Hematopoietic multipotent progenitor cell treated with erythropoietin and hydrocortisone succinate and interleukin-3 and kit ligand, for 17 days (in vitro differentiated cells): ENCODE results near the gene AFAP1L2.

Source experiments
- DNase-seq: peaks from one replicate; pipeline ENCODE4 v3.0.0-alpha.2; 2015; ENCODE audit warnings: low spot score

Gene AFAP1L2, protein sequence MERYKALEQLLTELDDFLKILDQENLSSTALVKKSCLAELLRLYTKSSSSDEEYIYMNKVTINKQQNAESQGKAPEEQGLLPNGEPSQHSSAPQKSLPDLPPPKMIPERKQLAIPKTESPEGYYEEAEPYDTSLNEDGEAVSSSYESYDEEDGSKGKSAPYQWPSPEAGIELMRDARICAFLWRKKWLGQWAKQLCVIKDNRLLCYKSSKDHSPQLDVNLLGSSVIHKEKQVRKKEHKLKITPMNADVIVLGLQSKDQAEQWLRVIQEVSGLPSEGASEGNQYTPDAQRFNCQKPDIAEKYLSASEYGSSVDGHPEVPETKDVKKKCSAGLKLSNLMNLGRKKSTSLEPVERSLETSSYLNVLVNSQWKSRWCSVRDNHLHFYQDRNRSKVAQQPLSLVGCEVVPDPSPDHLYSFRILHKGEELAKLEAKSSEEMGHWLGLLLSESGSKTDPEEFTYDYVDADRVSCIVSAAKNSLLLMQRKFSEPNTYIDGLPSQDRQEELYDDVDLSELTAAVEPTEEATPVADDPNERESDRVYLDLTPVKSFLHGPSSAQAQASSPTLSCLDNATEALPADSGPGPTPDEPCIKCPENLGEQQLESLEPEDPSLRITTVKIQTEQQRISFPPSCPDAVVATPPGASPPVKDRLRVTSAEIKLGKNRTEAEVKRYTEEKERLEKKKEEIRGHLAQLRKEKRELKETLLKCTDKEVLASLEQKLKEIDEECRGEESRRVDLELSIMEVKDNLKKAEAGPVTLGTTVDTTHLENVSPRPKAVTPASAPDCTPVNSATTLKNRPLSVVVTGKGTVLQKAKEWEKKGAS

DNA sequence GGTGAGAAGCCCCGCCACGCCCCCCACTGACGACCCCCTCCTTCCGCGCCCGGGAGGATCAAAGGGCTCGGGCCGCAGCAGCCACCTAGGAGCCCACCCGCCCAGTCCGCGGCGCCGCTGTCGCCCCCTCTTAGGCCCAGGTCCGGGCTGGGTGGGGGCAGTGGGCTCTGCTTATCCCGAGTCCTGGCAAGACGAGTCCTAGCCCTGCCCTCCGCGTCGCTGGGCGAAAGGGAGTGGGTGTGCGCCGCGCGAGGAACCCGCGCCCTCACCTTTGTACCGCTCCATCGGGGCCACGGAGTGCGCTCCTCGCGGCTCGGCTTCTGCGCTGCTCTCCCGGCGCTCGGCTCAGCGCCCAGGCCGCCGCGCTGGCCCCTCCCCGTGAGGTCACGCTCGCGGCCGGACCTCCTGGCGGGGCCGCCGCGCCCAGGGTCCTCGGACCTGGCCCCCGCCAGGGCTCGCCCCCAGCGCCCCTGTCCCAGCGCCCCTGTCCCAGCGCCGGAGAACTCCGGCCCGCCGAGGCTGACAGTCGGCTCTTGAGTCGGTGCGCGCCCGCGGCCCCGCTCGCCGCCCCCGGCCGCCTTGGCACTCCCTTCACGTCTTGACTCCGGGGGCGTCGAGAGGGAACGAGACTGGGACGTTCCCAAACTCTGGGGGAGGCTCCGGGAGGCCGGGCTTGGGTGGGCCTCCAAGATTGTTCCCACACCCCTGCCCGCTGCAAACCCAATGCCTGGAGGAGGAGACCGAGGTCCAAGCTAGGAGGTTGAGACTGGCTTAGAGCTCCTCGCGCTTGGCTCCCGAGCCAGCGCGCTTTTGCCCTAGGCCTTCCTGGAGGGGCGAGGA, at the start of gene AFAP1L2:
Gene AFAP1L2 (minus strand): TSS at position 332 of the 840 bp plus-strand sequence. CDS start 47 bp downstream, at position 285.
- DNase-seq: no peak

DNA sequence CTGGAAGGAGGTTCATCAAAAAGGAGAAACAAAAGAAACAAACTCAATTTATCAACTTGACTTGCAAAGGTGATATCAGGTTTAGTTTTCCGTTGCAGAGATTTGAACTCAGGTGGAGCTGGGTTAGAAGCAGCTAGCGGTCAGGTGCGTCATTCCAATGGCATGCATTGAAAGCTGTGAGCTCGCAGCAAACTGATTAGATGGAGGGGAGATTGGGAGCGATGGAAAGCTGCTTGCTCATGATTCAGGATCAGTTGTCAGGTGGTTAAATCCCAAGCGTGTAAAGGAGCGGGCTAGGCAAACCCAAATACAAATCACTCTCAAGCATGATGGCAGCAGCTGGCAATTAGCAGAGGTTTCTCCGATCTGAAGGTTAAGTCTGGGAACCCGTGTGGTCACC, 49.3 kb upstream of the AFAP1L2 start:
- no peak for DNase-seq

DNA sequence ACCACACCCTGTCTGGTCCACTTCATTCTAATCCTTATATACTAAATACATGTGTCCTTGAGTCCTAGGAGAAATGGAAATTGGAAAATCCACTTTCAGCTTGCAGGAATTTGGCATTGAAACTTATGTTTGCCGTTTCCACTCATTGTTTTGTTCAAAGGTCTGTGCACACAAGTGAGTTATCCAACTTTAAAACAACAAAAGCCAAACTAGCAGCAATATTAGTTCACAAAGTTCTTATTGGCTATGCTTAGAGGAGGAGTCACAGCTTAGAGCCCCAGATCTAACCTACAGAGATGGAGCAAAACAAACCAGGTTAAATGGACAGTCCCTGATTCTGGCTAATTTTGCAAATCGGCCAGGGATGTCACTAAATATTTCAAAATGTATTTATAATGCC, 44.6 kb upstream of the AFAP1L2 start:
- DNase-seq: no peak

DNA sequence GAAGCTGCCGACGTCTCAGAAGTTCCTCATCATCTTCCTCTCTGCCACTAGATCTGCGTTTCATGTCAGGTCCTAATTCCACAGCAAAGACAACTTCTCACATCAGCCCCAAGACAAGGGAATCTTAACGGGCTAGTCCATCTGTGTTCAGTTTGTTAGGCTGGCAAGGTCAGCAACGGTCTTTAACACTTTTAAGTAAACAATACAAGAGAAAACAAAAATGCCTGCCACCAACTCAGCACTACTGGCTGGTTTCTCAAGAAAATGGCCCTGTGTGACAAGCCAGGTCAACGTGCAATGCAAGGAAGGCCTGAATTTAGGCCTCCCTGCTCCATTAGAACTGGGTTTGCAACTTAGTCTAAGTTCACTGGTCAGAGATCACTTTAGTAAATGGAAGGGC, 41.0 kb upstream of the AFAP1L2 start:
- no peak for DNase-seq

DNA sequence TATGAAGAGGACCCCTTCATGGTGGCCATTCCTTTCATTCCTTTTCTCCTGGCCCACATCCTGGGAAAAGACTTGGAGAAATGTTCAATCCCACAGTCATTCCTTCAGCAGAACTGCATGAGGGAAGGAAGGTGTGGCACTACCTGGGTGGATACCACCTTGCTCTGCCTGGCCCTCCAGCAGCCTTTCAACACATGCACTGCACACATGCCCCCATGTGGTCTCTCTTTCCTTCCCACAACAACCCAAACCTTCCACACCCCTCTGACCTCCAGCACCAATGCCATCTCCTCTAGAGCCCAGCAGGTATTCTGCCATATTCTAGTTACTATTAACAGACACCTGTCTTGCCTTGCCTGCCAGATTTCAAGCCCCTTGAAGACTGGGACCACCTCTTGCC, 40.5 kb upstream of the AFAP1L2 start:
- no peak for DNase-seq

DNA sequence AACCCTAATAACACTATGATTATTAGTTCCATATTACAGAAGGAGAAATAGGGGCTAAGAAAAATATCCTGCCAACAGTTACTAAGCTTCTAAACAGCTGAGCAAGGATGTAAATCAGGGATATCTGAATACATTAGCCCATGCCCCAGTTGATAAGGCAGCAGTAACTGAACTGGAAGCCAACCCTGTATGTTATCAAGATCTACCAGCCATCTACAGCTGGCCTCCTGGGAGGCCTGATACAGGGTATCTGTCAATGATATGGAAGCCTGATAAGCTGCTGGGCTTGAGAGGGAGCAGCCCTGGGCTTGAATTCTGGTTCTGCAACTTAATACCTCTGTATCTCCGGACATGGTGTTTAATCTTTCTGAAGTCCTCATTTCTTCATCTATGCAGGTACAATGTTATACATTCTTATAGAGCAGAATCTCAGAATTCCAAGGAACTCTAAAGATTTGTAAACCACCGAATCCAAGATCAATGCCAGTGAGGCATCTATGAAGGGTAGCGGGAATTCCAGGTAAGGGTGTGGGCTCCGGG, 37.9 kb upstream of the AFAP1L2 start:
- DNase-seq: no peak

DNA sequence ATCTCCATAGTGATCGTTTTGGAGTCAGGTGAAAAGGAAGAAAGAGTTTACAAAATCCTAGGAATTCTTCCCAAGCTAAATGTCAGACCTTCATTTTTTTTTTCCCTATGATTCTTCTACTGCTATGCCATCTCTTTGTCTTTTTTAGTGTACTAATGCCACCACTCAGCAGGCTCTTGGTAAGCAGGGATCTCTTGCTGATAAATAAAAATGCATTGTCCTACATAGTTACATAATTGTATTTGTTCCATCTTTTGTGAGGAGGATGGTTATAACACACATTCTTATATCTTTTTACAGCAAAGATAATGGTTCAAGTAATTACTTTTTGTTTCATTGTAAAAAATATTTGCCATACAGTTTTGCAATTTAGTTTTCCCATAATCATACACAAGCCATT, 36.8 kb upstream of the AFAP1L2 start:
- DNase-seq: no peak

DNA sequence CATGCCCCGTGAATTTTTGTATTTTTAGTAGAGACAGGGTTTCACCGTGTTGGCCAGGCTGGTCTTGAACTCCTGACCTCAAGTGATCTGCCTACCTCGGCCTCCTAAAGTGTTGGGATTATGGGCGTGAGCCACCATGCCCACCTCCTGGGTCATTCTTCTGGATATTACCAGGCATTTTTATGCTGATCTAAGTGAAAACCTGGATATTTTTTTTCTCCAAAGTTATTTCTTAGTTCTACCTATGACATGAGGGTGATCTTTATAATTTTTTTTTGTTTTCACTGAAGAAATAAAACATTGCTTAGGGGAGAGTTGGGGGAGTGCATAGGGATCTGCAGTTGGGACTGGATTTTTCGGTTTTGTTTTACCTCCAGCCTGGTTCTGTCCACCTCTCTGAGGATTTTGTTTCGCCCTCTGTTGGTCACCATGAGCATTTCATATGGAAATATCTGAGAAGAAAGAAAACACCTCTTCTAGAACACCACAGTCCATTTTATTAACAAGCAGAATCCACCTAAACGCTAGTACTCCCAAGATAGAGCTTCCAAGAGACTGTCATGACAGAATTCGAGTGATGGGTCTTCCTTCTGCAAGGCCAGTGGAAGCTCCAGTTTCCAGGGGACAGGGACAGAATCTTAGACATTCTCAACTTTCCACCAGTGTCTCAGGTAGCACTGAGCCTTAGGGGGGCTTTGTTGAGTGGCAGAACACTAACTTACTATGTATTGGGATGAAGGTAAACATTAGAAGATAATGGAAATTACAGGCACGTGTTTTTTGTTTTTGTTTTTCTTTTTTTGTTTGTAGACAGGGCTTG, 33.4 kb upstream of the AFAP1L2 start:
- DNase-seq: no peak

DNA sequence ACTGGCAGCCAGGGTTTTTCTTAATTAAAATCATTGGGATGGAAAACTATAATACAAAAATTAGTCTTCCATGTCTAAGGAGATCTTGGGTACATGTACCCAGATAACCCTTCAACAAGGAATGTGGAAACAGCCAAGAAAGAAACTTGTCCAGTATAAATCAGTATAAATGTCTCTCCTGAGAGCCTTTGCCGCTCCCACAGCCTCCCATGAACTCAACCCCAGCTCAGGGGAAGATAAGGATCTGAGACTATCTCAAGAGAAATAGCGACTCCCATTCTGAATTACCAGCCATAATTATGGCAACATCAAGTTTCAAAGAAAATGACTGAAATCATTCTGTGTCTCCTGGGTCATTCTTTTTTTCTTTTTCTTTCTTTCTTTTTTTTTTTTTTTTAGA, 32.6 kb upstream of the AFAP1L2 start:
- no peak for DNase-seq

DNA sequence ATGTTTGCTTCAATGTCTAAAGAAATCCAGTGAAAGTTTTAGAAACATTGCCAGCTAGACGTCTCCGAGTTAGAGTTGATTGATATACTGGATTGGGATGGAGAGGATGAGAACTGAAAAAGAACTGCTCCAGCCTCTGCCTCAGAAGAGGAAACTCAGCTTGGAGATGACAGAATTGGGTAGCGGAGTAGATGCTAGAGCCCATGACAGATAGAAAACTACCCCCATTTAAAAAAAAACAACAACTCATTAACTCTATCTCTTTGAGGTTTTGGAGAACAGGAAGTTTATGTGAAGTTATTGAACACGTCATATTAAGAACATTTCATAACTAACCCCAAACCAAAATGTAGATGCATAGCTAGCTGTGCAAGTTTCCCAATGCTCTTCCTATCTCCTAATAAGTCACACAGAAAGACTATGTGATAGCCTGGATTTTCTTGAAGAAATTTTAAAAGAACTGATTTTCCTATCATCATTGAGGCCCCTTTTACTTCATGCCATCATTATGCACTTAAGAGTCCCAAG, 28.3 kb upstream of the AFAP1L2 start:
- DNase-seq: no peak

DNA sequence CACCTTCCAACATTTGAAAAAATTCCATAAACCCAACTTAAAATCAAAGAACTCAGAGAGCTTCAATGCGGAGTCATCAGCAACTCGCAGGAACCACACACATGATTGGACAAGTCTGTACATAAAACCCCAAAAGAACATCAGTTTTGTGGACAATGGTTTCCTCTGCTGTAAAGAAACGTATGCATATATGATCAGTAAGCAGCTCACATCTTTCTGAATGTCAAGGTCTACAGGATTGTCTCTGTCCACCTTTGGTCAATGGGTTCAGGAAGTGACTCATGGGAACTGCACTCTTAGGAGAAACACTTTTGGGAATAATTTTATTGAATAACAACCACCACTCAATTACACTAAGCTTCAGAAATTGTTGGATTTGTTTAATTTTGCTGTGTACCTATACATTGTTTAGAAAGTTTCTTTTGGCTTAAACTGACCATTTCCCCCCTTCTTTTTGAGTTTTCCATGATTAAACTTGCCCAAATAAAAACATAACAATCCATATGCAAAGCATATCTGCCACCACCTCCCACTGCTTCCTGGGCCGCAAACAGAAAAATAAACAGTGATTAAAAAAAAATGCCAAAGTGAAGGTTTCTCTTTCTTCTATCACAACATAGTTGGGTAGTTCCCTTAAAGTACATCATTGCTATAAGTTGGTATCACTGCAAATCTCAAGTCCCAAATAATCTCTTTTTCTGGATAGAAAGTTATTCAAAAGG, 27.3 kb upstream of the AFAP1L2 start:
- no peak for DNase-seq

DNA sequence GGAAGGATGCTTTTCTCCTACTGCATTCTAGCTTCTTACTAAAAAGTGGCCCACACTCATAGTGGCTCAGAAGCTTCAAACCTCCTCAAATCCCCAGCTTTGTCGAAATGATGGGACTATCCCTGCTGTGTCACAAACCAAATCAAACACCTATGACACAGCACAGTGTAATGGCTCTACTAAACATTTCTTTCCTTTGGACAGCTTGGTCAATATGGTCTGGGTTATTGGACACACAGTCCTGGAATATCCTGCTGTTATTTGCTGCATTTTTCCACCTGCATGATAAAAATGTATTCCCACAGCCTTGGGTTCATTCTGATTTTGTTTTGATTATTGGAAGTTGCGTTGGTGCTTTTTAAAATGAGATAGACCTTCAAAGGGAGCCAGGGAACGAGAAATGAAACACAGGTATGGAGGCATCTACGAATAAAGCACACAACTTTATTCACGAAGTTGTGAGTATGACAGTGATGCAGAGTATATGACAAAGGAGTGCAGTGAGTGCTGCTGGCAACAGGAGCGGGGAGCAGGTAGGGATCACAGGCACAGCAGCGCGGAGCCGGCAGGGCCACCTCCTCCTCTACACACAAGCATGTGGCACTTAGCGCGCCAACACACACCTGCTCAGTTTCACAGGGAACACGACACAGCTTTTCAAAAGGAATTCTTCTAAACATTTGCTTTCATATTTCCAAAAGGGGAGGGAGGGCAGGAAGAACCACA, 26.5 kb upstream of the AFAP1L2 start:
- DNase-seq: no peak

DNA sequence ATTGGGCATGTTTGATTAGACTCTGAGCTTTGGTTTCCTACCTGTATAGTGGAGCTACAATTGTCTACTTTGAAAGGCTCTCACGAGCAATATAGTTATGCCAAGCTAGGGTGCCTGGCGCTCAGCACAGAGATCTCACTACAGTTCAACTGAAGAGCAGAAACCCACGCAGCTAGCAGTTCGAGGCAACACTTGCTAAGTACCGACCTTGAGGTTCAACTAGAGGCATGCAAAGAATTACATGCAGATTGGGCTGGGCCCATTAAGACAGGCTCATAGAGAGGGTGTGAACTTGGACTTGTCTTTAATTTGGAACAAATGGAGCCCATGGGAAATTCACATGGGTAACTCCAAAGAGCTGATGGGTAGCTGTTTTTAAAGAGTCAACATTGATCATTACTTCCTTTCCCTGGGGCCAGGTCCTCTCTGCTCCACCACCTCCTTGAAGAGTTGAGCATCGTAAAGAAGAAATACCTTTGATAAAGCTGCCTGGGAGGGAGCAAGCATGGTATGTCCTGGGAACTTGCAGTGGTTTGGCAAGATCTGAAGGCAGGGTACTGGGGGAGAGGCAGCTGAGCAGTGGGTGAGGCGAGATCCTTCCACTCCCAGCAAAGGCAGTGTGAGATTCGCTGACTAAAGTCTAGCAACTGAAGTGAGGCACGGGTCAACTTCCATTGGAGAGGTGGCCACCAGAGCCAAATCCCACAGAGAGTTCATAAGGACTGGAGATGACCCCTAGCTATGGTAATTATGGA, 25.5 kb upstream of the AFAP1L2 start:
- DNase-seq: no peak

DNA sequence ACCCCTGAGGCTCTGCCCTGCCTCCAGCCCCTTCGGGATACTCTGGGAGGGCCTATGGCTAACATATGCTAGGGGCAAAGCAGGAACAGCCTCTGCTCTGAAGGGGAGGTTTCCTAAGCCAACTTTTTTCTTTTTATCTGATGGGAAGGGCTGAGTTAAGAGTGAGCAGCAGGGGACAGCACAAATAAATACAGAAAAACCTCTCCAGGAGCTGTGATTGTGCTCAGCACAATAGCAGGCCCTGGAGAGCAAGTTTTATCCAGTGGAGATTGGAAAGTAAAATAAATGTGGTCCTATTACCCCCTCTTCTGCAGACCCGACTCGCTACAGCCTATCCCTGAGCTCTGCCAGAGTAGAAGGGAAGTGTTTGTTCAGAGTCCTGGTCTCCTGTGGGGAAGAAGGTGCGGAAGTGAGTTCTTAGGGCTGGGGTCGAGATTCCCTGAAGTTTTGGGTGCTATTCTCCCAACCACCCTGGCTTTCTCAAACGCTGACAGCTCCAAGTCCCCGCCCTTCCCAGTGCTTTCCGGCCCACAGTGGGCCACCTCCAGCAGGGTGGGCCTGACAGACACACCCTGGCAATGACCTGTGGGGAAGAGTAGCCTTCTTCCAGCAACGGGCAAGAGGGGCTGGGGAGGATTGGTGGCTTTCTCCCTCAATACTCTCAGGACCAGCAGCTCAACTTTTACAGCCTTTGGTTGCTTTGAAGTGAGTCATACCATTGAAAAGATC, 23.0 kb upstream of the AFAP1L2 start:
- no peak for DNase-seq

DNA sequence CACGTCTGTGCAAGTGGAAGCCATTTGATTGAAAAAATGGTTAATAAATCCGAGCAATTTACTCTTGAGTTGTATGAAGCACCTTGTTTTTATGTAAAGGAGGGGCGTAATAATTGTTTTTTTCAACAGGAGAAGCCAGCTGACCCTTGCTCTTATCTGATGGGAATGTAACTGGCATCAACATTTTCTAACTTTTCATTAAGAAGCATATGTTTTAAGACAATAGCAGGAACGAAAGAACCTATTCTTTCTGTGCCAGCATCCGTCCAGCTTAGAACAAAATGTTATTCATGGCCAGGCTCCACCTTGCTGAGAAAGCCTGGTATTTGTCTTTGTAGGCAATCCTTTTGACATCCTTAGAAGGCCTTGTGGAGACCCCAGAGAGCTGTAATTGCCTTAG, 22.2 kb upstream of the AFAP1L2 start:
- DNase-seq: no peak

DNA sequence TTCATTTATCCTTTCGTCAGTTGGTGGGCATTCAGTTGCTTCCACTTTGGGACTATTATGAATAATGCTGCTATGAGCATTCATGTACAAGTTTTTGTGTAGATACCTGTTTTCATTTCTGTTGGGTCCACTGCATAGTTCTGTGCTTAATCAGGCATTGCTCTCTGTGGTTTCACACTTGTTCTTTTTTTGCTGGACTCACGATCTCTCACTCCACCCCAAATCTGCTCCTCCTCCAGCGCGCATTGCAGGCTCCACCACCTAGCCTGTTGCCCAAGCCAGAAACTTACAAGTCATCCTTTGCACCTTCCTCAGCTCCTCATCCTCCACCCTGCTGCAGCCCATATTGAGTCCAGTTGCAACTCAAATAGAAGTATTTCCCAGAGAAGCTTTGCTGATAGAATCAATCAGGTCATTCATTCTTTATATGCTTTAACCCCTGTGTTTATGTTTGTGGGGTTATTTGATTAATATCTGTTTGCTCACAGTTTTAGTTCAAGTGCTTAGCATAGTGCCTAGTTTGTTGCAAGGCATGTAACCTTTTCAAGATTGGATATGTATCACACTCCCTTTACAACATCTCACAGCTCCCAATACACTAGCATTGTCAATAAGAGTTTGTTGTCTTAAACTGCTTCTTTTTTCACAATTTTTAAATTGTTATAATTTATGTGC, 16.6 kb upstream of the AFAP1L2 start:
- DNase-seq: no peak

DNA sequence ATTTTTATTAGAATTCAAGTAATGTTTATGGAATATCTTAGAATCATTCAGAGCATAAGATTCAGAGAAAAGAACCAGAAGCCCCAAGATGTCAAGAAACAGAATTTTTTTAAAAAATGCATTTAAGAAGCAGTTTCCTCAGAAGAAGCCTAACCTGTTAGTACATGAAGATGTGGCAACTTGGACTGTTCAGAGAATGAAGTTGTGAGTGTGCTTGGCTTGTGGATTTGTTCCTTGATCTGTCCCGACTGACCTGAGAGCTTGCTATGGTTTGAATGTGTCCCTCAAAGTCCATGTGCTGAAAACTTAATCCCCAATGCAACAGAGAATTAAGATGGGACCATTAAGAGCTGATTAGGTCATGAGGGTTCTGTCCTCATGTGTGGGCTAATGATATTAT, 13.8 kb upstream of the AFAP1L2 start:
- no peak for DNase-seq
